ENCODE measurements around the gene MAT1A.

The MAT1A gene

DNA sequence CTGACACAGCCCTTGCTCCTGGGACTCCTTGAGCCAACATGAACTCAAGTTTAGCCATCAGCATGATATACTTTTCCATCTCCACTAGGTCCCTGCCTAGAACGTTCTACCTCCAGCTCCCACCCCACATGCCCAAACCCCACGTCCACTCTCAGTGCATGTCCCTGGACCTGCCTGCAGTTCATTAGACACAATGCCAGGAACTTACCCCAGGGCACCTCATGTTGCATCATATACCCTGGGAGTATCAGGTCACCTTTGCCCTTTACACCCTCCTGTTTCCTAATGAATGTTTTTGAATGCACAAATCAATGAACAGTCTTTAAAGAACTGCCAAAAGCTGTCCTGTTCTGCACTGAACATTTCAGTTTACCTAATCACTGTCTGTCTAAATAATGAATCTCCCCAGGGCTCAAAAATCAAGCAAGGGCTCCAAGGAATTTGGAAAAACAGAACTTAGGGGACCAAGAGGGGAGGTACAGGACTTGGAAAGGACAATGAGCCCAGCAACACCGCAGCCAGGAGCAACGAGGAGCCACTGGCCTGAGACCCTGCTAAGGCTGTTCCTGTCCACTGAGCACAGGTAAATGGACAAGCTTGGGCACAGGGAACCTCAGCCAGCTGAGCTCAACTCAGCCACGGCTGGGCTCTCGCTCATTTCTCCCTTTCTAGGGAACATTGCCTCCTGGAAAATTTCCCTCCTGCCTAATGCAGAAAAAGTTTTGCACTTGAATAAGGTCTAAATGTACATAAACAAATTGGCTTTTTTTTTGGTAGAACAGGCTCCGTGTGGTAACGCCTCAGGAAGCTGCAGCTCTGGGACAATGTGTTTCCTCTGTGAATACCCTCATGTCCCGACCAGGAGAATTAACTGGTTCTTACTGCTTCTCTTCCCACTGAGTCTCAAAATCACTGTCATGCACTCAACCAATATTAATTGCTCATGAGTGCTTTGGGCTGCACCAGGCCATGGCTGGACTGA, 7.4 kb downstream of the MAT1A start:
- no peak for DNase-seq (ENCODE audit: low spot score)

DNA sequence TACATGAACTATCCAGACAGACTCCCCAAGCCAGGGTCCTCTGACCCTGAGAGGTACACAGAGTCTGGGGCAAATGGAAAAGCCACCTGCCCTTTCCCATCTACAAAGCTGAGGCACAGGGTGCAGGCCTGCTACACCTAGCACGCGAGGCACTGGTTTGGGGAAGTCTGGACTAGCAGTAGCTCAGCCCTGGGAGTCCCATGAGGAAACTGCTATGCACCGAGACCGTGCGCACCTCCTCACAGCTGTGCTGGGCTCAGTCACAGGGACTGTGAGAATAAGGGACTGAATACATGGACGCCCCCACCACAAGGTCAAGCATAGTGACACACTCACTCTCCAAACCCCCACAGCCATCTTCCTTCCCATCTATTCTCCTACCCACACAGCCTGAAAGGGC, 8.2 kb downstream of the MAT1A start:
- DNase-seq (ENCODE audit: low spot score), result no peak

DNA sequence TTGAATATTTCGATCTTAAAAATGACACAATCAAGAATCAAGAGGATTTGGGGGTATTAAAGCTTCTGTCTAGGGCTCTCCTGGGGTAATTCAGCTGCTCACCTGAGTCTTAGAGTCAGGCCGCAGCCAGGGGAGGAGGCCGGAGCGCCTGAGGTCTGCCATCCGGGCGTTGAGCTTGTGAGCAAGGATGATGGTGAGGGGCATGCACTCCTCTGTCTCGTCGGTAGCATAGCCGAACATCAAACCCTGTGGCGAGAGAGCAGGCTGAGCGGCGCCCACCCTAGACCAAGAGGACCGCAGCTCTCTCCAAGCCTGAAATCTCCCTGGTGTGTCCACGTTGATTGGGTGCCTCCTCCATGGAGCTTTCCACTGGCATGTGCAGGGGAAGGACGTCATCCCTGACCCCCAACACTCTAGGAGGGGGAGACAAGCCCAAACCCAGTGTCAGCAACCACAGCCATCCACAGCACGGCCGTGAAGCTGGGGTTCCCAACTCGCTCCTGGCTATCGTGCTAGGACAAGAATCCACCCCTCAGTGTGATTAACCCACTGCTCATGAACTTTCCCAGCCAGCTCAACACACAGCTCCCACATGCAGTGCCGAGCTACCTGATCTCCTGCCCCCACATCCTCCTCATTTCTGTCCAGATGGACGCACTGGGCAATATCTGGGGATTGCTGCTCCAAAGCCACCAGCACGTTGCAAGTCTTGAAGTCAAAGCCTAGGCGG, 9.2 kb downstream of the MAT1A start:
- DNase-seq (ENCODE audit: low spot score), result no peak

DNA sequence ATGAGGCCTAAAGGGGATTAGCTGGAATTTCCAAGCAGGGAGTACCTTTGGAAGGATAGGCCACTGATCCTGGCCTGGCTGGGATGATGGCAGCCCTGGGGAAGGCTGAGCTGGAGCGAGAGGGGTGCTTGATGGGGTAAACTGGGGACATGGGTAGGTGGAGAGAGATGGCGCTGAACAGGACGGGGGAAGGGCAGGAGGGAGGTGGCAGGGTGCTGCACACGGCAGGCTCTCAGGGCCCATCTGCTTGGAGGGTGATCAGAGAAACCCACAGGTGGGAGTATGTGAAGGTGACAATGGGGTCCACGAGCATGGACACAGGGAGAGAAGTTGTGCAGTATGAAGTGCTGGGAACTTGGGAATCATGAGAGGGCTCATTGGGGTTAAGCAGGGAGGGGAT, 10.3 kb downstream of the MAT1A start:
- DNase-seq (ENCODE audit: low spot score), result no peak

DNA sequence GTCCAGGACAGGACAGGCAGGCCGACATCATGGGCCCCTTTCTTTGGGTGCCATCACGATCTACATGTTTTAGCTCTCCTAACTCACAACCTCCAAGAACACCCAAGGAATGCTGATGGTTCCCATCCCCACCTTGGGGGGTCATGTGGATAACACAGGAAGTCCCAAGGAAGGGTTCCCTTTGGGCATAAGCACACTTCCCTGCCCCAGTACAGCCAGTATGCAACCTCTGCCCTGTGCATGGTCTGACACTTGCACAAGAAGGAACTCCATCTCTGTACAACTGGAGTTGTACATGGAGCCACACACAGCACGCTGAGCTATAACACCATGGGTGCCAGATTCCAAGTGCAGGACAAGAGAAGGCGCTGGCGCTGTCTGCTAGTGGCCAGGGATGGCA, 11.0 kb downstream of the MAT1A start:
- no peak for DNase-seq (ENCODE audit: low spot score)

DNA sequence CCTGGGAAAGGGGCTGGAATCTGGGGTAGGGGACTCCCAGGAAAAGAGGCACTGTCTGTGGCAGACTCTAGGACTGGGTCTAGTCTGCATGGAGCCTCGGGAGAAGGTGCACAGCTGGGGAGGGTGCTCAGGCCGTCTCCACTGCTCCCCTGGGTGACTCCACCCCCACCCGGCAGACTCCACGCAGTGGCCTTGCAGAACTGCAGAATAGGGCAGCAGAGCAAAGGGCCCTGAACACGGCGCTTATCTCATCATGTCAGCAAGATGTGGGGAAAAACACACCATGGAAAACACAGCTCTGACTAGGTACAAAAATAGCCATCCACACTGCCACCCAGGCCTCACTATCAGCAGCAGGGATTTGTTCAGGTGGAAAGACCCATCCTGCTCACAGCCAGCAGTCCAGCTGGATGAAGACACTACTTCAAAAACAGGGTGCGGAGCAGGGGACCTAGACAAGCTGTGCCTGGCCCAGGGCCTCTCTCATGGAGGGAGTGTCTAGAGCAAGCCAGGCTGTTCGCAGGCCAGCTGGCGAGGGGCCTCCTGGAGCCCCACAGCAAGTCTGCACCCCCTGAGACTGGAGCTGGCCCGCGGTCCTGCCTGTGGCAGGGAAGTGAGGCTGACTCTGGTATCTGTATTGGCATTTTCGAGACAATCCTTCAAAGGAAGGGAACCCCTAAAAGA, 11.7 kb downstream of the MAT1A start:
- no peak for DNase-seq (ENCODE audit: low spot score)

DNA sequence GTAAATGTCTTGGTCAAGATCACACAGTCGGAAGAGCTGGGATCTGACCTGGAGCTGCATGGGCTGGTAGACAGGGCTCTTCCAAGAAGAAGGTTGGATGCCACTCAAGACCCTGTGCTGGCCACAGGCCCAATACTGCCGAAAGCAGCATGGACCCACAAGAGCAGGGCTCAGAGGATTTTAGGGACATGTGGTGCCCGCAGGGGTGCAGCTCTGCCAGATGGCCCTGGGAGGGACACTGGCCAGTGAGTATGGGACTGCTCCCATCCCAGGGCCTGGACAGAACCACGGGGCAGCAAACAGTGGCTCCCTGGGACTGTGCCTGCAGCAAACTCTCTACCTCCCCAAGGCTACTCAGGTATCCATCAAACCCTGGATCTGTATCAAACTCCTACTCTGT, 12.4 kb downstream of the MAT1A start:
- DNase-seq (ENCODE audit: low spot score), result no peak

DNA sequence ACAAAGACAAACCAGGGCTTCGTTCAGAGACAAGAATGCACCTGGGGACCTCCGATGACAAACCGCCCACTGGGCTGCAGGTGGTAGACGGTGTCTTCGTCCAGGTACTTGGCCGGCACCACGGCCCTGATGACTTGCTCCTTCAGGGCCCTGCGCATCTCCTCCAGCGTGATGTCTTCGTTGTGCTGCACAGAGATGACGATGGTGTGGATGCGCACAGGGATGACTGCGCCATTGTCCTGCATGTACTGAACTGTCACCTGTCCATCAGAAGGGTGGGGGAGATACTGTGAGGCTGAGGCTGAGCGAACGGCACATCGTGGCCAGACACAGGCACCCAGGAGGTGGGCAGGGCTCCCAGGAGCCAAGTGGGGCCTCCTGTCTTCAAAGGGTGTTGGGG, 13.1 kb downstream of the MAT1A start:
- no peak for DNase-seq (ENCODE audit: low spot score)

DNA sequence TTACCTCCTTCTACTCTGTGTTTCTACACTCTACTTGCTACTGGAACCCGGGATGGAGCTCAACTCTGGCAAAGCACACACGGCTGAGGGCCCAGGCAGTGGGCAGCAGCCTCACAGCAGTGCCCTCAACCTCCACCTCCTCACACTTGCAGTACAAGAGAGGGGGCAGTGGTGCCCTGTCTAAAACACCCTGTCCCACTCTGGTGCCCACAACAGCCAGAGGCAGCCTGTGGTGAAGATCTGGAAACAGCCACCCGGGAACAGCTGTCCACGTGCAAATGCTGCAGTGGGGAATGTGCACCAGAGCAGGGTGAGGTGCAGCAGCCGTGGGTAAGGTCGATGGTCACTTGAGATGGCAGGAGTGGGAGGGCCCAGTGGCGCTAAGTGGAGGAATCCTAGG, 13.7 kb downstream of the MAT1A start:
- no peak for DNase-seq (ENCODE audit: low spot score)

DNA sequence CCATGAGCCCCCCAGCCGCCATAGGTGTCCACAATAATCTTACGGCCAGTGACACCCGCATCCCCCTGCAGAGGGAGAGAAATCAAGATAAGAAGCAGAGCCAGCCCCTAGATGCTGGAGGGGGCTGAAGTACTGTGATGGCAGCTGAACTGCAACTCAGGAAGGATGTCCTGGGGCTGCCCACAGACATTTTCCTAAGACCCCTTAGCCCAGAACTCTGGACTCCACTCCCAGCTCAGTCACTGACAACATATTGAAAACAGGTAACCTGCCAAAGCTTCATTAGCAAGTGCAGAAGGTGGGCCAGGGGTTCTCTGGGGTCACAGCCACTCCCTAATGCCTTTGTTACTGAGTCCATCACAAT, 14.3 kb downstream of the MAT1A start:
- no peak for DNase-seq (ENCODE audit: low spot score)

DNA sequence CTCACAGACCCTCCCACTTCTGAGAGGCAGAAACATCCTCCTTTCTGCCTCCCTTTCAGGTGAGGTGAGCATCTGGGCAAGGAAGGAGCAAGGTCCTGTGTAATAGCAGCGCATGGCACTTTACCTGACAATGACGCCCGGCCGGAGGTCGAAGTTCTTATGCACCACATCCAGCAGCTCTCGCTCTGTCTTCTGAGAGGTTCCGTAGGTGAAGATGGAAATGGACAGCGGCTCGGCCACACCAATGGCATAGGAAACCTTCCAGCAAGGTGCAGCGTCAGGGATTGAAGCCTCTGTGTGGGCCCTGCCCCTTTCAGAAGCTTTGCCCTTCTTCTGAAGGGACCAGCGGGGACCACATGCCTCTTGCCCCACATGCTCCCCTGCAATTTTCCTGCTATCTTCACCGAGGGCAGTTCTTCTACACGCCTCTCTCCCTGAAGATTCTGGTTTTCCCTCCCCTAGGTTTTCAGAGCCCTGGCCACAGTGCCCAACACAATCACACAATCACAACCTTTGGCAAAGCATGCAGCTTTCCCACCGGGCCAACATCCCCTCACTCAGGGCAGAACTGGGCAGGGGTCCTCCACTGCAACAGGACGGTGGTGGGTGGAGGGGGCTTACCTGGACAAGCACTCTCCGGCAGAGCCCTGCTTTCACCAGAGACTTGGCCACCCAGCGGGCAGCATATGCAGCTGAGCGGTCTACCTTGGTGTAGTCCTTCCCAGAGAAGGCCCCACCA, 14.9 kb downstream of the MAT1A start:
- no peak for DNase-seq (ENCODE audit: low spot score)

DNA sequence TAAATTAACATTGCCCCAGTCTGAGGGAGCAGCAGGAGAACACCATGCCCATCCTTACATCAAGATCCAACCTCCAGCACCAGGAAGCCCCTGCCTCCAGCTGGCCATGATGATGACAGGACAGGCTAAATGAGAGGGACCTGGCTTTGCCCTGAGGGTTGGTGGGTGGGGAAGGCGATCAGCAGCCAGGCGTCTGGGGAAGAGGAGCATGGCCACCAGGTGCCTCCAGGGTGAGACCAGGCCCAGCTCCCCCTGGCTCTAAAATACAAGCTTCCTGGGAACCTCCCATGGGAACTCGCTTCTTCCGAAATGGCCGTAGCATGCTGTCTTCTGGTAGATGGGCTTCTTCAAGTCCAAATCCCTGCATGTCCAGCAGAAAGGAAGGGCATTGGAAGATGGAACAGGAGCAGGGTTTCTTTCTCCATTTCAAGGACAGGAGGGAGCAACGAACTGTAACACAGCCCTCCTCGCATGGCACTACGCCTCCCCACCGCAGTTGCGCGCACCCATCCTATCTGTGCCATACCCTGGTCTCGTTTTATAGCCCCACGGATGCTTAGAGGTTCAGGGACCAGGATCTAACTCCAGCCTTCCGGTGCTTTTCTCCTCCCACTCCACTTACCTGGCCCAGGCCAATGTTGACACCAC, 15.8 kb downstream of the MAT1A start:
- DNase-seq (ENCODE audit: low spot score), result no peak

DNA sequence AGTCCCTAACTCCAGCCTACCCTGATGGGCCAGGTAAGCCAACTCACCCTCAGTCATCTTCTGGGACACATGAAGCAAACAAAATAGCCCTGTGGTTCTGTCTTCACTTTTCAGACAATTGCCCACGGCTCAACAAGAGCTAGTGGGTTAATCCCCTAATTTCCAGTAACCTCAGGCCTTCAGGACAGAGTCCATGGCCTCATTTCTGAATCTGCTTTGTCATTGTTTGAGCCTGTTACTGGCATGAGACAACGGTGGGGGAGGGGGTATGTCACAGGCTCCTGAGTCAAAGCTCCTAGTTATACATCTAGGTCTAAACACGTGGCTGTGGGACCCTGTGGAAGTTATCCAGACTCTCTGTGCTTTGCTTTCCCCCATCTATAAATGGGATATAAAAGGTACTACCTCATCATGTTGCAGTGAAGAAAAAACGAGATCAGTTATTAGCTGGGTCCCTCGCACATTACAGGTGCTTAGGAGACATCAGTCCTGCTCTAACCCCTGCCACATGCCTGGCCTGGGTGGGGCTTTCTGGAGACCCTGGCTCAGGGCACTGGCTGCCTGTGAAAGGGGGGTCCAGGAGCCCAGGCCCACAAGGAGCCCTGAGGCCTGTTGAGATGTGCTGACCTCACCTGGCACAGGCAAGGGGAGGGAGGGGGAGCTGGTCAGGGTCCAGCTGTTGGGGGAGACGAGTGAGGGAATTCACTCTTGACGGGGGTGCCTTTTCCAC, 16.5 kb downstream of the MAT1A start:
- DNase-seq (ENCODE audit: low spot score), result no peak

DNA sequence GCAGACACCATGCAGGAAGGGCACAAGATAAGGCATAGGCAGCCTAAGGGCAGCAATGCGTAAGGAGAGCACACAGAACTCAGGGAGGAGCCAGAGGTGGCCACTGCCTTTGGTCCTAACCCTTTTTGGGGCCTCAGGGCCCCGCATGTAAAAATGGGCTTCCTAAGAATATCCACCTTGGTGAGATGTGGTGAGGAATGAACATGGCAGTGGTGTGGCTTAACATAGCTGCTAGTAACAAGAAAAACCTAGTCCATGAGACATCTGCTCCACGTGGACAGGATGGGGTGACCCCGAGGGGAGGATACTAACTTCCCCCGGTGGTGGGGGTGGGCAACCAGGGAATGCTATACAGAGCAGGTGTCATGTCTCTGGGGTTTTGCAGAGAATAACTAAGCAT, 18.0 kb downstream of the MAT1A start:
- DNase-seq (ENCODE audit: low spot score), result no peak

DNA sequence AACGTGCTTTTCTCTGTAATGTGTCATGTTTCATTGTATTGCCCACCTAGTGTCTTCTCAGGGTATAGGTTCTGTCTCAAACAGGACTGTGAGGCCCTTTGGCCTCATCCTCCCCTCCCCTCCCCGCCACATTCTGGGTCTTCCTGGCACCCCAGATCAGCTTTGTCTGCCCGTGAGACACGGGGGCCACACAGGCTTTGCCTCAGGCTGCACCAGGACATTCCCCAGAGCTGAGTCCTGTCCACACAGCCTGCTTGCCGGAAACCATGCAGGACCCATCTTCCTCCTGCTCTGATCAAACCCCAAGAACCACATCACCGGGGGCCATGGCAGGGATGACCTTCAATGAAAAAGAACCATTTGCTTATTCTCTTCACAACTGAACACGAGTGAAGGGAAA, 18.6 kb downstream of the MAT1A start:
- DNase-seq (ENCODE audit: low spot score), result no peak

DNA sequence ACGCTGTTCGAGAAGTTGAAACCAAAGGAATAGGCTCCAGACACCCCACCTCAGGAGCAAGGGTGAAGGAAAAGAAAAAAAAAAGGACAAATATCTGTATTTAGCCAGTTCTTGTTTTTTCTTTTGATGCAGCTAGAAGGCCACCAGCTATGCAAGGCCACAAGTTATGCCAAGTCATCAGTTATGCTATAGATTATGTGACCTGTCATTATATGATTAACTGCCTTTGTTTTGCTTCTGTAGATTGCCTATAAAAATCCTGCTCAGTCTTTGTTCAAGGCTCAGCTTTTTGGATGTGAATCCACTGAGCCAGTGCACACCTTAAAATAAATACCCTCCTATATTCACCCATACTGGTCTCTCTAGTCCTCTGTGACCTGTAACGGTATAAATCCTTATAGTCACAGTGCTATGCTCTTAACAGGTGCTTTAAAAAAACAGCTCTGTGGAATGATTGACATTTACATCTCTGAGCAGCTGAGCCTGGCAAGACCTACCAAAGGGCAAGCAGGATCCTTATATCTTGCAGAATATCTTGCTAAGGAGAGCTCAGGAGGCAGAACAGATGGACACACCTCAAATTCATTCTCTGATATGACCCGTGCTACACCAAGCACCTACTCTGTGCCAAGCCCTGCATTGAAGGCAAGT, 20.4 kb downstream of the MAT1A start:
- no peak for DNase-seq (ENCODE audit: low spot score)

DNA sequence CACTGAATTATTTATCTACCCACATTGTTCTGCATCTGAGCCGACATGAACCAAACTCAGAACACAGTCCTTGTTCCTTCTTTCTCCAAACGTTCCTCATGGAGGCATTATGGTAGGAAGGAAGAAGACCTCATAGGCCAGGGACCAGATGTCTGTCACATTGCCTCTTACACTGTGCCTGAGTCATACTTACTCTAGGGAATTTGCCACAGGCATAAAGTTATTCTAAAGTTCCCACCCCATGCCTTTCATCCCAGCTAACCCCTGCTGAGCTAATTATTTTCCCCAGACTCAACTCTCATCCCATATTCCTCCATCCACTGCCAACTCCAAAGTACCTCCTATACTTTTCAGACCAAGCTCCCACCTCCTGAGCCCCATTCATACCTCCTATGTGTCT, 21.2 kb downstream of the MAT1A start:
- no peak for DNase-seq (ENCODE audit: low spot score)

DNA sequence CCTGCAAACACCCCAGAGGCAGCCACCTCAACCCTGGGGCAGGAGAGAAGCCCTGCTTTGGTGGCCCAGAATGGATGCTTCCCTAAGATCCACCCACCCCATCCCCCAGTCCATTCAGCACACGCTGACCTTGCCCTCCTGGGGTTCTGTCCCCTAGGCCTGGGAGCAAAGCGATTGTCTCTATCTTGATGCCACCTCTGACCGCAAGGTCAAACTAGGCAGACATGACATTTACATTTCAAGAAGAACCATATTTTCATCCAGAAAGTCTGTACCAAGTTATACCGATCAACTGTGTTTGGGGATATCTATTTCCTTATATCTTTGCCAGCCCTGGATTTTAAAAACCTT, 23.0 kb downstream of the MAT1A start:
- DNase-seq (ENCODE audit: low spot score), result no peak

DNA sequence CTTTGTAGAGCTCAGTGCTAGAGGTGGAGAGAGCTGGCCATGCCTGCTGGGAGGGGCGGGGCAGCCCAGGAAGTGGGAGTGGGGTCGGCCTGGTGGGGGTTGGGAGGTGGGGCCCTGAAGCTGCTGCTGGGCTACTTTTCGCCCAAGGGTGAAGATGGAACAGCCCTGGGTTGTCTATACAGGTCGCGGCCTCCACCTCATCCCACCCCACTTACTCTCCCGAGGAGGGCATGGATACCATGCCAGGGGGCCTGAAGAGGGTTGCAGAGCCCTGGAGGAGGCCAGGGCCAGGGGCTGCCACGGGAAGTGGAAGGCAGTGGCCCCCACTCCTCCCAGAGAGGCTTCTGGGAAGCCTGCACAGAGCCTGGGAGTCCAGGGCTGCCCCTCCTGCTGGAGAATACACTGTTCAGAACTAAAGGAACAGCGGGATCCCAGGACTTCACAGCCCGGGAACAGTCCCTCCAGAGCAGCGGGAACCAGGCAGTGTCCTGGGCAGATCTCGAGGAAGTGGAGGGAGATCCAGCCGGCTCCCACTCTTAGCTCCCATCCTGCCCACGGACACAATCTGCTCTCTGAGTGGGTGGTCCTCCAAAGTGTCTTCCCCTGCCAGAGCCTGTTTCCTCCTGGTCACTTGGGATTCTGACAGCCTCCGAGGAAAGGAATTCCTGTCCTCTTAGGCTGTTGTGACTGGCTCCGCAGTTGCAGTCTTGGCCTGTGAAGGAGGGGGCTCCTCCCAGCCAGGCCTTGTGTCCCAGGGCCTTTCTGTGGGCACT, 23.5 kb downstream of the MAT1A start:
- no peak for DNase-seq (ENCODE audit: low spot score)

All from COLO829 (cell line).